Measurements from ENCODE around the gene PTPDC1. TPM values are rescaled to one million over a fixed set of nuclear protein-coding genes. Genes with fewer than 3 reads are reported as not detected.

Gene PTPDC1
- total and polyA plus RNA-seq, 2 of the 8 experiments (the other 6 are each of a cell fraction or from before 2014, with no cell fraction given) = 4.1 to 7.3 TPM

- Histone ChIP-seq H4K5ac (ENCODE audit: insufficient read length, low read depth, low read length) (no peak overlapping the region), H4K8ac (ENCODE audit: extremely low read depth, insufficient read depth, low read length) (no peak overlapping the region), H2BK20ac (ENCODE audit: low read length) (no peak overlapping the region), H3K4me2 (ENCODE audit: insufficient read depth in 1 of 2, low read depth in 2 of 2, low read length in 2 of 2) (no peak overlapping the region), H3K23ac (ENCODE audit: insufficient read length) (no peak overlapping the region), H3K23me2 (ENCODE audit: low read depth, low read length) (no peaks in the 10 kb centered on the region), H2BK120ac (replicated peaks; ENCODE audit: low read depth, low read length) (no peak overlapping the region), H3K79me2 (ENCODE audit: control insufficient read depth in 1 of 2, insufficient read depth in 2 of 2, low read length in 2 of 2) (no peaks in the 10 kb centered on the region), H3K4me1 (replicated peaks in 1 of 4; ENCODE audit: control insufficient read depth in 3 of 4, insufficient read depth in 4 of 4, low read length in 3 of 4) (0 out of 7 replicates have a peak, but pooled peaks cover 0 to 2% (median 0%) of the 10 kb centered on the region in 4 experiments), H2AK5ac (ENCODE audit: low read depth, low read length) (no peak overlapping the region), H3K9me3 (ENCODE audit: insufficient read depth in 2 of 2, low read depth in 1 of 2, low read length in 1 of 2) (no peaks in the 10 kb centered on the region), H4K20me1 (replicated peaks in 1 of 2; ENCODE audit: control insufficient read depth in 1 of 2, insufficient read depth in 2 of 2, low read length in 2 of 2) (no peaks in the 10 kb centered on the region), H3K36me3 (ENCODE audit: control insufficient read depth in 2 of 4, insufficient read depth in 4 of 4, low read length in 3 of 4) (no peaks in the 10 kb centered on the region; a peak in 1 of 8 replicates), H3K27me3 (replicated peaks in 1 of 4; ENCODE audit: control insufficient read depth in 3 of 4, extremely low read depth in 1 of 4, insufficient read depth in 3 of 4, low read length in 3 of 4) (no peaks in the 10 kb centered on the region; a peak in 1 of 7 replicates), H3K4me3 (ENCODE audit: extremely low read depth in 1 of 4, insufficient read depth in 2 of 4, low read depth in 3 of 4, low read length in 4 of 4) (no peak overlapping the region), H3K9ac (replicated peaks in 1 of 4; ENCODE audit: extremely low read depth in 1 of 4, low read depth in 3 of 4, low read length in 3 of 4) (no peak overlapping the region), H3K56ac (replicated peaks; ENCODE audit: insufficient read length, low read depth, low read length) (no peak overlapping the region), H4K91ac (replicated peaks; ENCODE audit: insufficient read length, low read length) (no peak overlapping the region), H2BK15ac (ENCODE audit: low read length) (no peak overlapping the region), H2AFZ (ENCODE audit: low read length) (no peak overlapping the region), H3K79me1 (ENCODE audit: low read depth, low read length) (no peaks in the 10 kb centered on the region), H3K14ac (ENCODE audit: insufficient read length) (no peak overlapping the region), H2BK5ac (ENCODE audit: low read depth, low read length) (no peak overlapping the region), H3K27ac (ENCODE audit: low read depth, low read length) (no peak overlapping the region), H3K4ac (replicated peaks; ENCODE audit: insufficient read length, low read depth, low read length) (no peak overlapping the region), H2BK12ac (ENCODE audit: low read depth, low read length) (no peak overlapping the region), H3K18ac (ENCODE audit: extremely low read depth, low read length) (no peak overlapping the region)
- DNase-seq (ENCODE audit: low read depth in 1 of 2, low spot score in 2 of 2) (no peak), FAIRE-seq (no peak)
- ChIA-PET POLR2A (ENCODE audit: partially characterized antibody) (interaction anchor here (1.3 kb wide), 1 partner anchor 59 kb away, joined by 3 read pairs; no protein-coding TSS in a partner anchor), CTCF (ENCODE audit: partially characterized antibody) (interaction anchor here (1.4 to 1.6 kb wide), 3 partner anchors 31 to 94 kb away, joined by 3 read pairs; no protein-coding TSS in a partner anchor)
- WGBS, 2 experiments (ENCODE audit: extremely low coverage in 1 of 2, insufficient coverage in 1 of 2, insufficient read length in 1 of 2, insufficient replicate concordance in 2 of 2, low coverage in 1 of 2, low lambda C conversion rate in 2 of 2, missing lambda C conversion rate in 1 of 2) = 94% methylated on average over 3 of the region's 3 CpGs; no CpG with 5 or more reads in 1 of the 2 experiments
- no peak for TF ChIP-seq TEAD4 (IDR thresholded peaks at IDR 0.05; ENCODE audit: low read depth, low read length)
- TF ChIP-seq MAX (IDR thresholded peaks at IDR 0.05) = no peak
- TF ChIP-seq SAP30 (IDR thresholded peaks at IDR 0.05; ENCODE audit: insufficient read depth, insufficient replicate concordance, low read length) = no peak
- no peak for TF ChIP-seq SRF (IDR thresholded peaks at IDR 0.05; ENCODE audit: low read depth, low read length)
- no peak for TF ChIP-seq POLR2AphosphoS5 (IDR thresholded peaks at IDR 0.05; ENCODE audit: low read depth, low read length)
- no peak for TF ChIP-seq KDM1A (IDR thresholded peaks at IDR 0.05; ENCODE audit: borderline replicate concordance, low read length)
- no peak for TF ChIP-seq EGR1 (IDR thresholded peaks at IDR 0.05; ENCODE audit: borderline replicate concordance, low read depth, low read length)
- TF ChIP-seq CBX5 (IDR thresholded peaks at IDR 0.05; ENCODE audit: low read depth, low read length) = no peak
- no peak for TF ChIP-seq TCF12 (IDR thresholded peaks at IDR 0.05; ENCODE audit: low read depth, low read length)
- TF ChIP-seq RFX5 (IDR thresholded peaks at IDR 0.05; ENCODE audit: borderline replicate concordance, low read depth, low read length) = no peak
- TF ChIP-seq RXRA (IDR thresholded peaks at IDR 0.05; ENCODE audit: insufficient read depth, low read depth, low read length) = no peak
- TF ChIP-seq RNF2 (IDR thresholded peaks at IDR 0.05; ENCODE audit: borderline replicate concordance, low read depth, low read length, missing control alignments, poor library complexity, severe bottlenecking) = no peak
- no peak for TF ChIP-seq YY1 (IDR thresholded peaks at IDR 0.05; ENCODE audit: low read depth, low read length)
- no peak for TF ChIP-seq ASH2L (IDR thresholded peaks at IDR 0.05; ENCODE audit: low read length)
- TF ChIP-seq SP2 (IDR thresholded peaks at IDR 0.05; ENCODE audit: low read length) = no peak
Measured at GRCh38 chr9:94108584-94108983, 24.3 kb downstream of the PTPDC1 start.
